Measurements from ENCODE around the gene NALCN. TPM values are rescaled to one million over a fixed set of nuclear protein-coding genes. Genes with fewer than 3 reads are reported as not detected.

Gene NALCN
- total and polyA plus RNA-seq, 8 donors, result 0.51 to 5.1 (median 2.0) TPM

DNA sequence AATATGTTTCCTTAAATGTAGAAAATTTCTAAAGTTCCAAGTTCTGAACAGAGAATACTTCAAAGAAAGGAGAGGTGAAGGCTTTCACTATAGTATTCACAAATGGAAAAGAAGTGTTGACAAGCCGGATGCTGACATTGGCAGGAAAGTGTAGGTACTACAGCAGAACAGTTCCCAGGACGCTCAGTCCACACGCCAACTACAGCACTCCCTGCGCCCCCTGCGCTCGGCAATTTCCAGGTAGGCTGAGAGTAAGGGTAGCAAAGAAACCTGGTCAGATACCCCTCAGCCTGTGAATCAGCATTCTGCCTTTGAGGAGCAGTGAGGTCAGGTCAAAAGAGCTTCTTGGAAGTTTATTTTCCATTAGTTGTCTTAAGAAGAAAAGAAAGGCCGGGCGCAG, 115.3 kb downstream of the NALCN start:
- H3K9me3 ChIP-seq, result no peaks in the 10 kb centered on the region
- ATAC-seq (no peak), DNase-seq (no peak), FAIRE-seq (no peak)
- H3K27ac ChIP-seq, result no peak overlapping the region
- TF ChIP-seq, protein P1, sequence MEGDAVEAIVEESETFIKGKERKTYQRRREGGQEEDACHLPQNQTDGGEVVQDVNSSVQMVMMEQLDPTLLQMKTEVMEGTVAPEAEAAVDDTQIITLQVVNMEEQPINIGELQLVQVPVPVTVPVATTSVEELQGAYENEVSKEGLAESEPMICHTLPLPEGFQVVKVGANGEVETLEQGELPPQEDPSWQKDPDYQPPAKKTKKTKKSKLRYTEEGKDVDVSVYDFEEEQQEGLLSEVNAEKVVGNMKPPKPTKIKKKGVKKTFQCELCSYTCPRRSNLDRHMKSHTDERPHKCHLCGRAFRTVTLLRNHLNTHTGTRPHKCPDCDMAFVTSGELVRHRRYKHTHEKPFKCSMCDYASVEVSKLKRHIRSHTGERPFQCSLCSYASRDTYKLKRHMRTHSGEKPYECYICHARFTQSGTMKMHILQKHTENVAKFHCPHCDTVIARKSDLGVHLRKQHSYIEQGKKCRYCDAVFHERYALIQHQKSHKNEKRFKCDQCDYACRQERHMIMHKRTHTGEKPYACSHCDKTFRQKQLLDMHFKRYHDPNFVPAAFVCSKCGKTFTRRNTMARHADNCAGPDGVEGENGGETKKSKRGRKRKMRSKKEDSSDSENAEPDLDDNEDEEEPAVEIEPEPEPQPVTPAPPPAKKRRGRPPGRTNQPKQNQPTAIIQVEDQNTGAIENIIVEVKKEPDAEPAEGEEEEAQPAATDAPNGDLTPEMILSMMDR (IDR thresholded peaks at IDR 0.05), result no peak
- H3K36me3 ChIP-seq, result no peaks in the 10 kb centered on the region
- H3K4me1 ChIP-seq, result no peaks in the 10 kb centered on the region
- no peaks in the 10 kb centered on the region for H3K27me3 ChIP-seq
- intact Hi-C loops (cut with DNase I), result no loop called here
- H3K4me3 ChIP-seq, result no peak overlapping the region
- WGBS, 2 donors, result 94% methylated on average over 8 of the region's 8 CpGs

DNA sequence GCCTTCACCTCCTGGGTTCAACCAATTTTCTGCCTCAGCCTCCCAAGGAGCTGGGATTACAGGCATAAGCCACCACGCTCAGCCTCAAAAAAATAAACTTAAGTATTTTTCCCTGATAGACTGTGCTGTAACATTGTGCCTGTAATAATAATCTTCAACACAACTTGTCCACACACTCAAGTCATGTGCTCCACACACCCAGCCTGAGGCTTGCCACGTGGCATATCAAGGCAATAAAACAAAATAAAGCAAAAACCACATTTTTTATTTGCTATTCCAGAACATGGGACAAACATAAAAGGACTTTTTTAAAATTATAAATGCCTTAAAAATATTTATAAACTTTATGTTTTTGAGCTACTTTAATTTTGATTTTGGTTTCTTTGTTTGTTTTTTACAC, 115.8 kb downstream of the NALCN start:
- intact Hi-C loops (cut with DNase I), result no loop called here
- 74 to 80% methylated on average over 2 of the region's 2 CpGs for WGBS, 2 donors
- Histone ChIP-seq H3K9me3 (no peaks in the 10 kb centered on the region), H3K4me1 (no peaks in the 10 kb centered on the region), H3K4me3 (no peak overlapping the region), H3K27me3 (no peaks in the 10 kb centered on the region), H3K27ac (no peak overlapping the region), H3K36me3 (no peaks in the 10 kb centered on the region)
- TF ChIP-seq, protein P1 (IDR thresholded peaks at IDR 0.05), result no peak
- DNase-seq (no peak), ATAC-seq (no peak), FAIRE-seq (no peak)

- no peaks in the 10 kb centered on the region for H3K9me3 ChIP-seq
- no peaks in the 10 kb centered on the region for H3K4me1 ChIP-seq
- intact Hi-C loops (cut with DNase I), result no loop called here
- no peak overlapping the region for H3K4me3 ChIP-seq
- H3K36me3 ChIP-seq, result no peaks in the 10 kb centered on the region
- DNase-seq (no peak), FAIRE-seq (no peak), ATAC-seq (no peak)
- H3K27me3 ChIP-seq, result no peaks in the 10 kb centered on the region
- TF ChIP-seq, protein P1 (IDR thresholded peaks at IDR 0.05), result no peak
- H3K27ac ChIP-seq, result no peak overlapping the region
- WGBS, 2 donors, result 92 to 94% methylated on average over 4 of the region's 4 CpGs
These were observed 117.8 kb downstream of the NALCN start for GRCh38 chr13:101298517-101298916.

DNA sequence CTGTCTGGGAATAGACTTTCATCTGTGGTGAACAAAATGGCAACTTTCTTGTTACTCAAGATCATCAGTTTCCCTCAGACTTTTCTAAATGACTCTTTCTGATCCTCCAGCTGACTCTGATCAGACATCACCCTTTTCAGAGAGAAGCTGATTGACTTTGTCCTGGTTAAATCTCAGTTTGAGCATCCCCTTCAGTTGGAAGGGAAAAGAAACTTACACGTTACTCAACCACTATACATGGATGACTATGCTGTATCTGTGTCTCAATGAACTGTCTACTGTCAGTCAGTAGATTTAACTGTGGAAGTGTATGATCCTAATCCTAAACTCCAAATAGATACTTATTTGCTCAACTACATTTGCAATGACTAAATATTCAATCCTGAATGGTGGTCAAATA, 118.5 kb downstream of the NALCN start:
- Histone ChIP-seq H3K27ac (no peak overlapping the region), H3K27me3 (no peaks in the 10 kb centered on the region), H3K4me1 (no peaks in the 10 kb centered on the region), H3K36me3 (no peaks in the 10 kb centered on the region), H3K4me3 (no peak overlapping the region), H3K9me3 (no peaks in the 10 kb centered on the region)
- intact Hi-C loops (cut with DNase I), result no loop called here
- DNase-seq (no peak), ATAC-seq (no peak), FAIRE-seq (no peak)
- WGBS, 2 donors, result 94 to 95% methylated on average over 1 of the region's 1 CpG
- TF ChIP-seq, protein P1 (IDR thresholded peaks at IDR 0.05), result no peak

GRCh38 chr13:101292711-101293110, 123.6 kb downstream of the NALCN start:
- FAIRE-seq (no peak), ATAC-seq (no peak)

More at GRCh38 chr13:101292711-101293110, 123.6 kb downstream of the NALCN start:
- no peak for DNase-seq
- no peak overlapping the region for H3K27ac ChIP-seq
- H3K36me3 ChIP-seq, result no peaks in the 10 kb centered on the region
- H3K4me3 ChIP-seq, result no peak overlapping the region
- no peaks in the 10 kb centered on the region for H3K27me3 ChIP-seq
- TF ChIP-seq, protein P1 (IDR thresholded peaks at IDR 0.05), result no peak
- 92 to 97% methylated on average over 1 of the region's 1 CpG for WGBS, 2 donors
- no peaks in the 10 kb centered on the region for H3K4me1 ChIP-seq
- H3K9me3 ChIP-seq, result no peaks in the 10 kb centered on the region
- intact Hi-C loops (cut with DNase I), result no loop called here

All from pancreas (tissue), 10 donors.